IMR-90 (cell line): ENCODE data around the gene NUP205. TPM values are rescaled to one million over a fixed set of nuclear protein-coding genes. Genes with fewer than 3 reads are reported as not detected.

Experiments
- ATAC-seq: fragments of 200-7000 bp; cut with Tn5 transposase; 2 replicates; pipeline ENCODE4 v1.9.1; 2020; ENCODE audit warnings: low read depth, mild to moderate bottlenecking, moderate library complexity
- BruUV-seq: library from RNA; stranded (reverse); fragments of 400-500 nt; replicated peaks from 2 replicates; lab custom pipeline; 2021; lab: Mats Ljungman, UMichigan
- CTCF ChIA-PET: fragments of 300-600 bp; formaldehyde crosslinking; extraction: SDS; loops from one replicate; lab custom pipeline; 2021; ENCODE audit warnings: antibody characterized with exemption; lab: Yijun Ruan, JAX
- POLR2A ChIA-PET: fragments of 300-600 bp; sonication (Branson Sonifier 250); formaldehyde crosslinking; loops from one replicate; lab custom pipeline; 2022; ENCODE audit warnings: antibody characterized with exemption; ENCODE audit not compliant: unreplicated experiment; lab: Charles Lee
- DNase-seq: peaks from one replicate; pipeline ENCODE4 v3.0.0; 2013
- H2AFZ ChIP-seq: replicated peaks from 2 replicates; pipeline ENCODE3; 2013; ENCODE audit warnings: low read length, mild to moderate bottlenecking; ENCODE audit not compliant: poor library complexity
- H2AK5ac ChIP-seq: 2 replicates; pipeline ENCODE4 v1.6.1; 2013; ENCODE audit warnings: low read depth, low read length, inconsistent platforms
- H2AK9ac ChIP-seq: replicated peaks from 2 replicates; pipeline ENCODE3; 2013; ENCODE audit warnings: mild to moderate bottlenecking, low read depth, low read length, moderate library complexity; ENCODE audit not compliant: poor library complexity
- H2BK120ac ChIP-seq: 2 replicates; pipeline ENCODE4 v1.6.1; 2013; ENCODE audit warnings: low read depth, low read length, inconsistent platforms
- H2BK15ac ChIP-seq: 3 replicates; pipeline ENCODE4 v1.6.1; 2013; ENCODE audit warnings: low read depth, low read length, inconsistent platforms
- H2BK20ac ChIP-seq: 2 replicates; pipeline ENCODE4 v1.6.1; 2013; ENCODE audit warnings: low read depth, mild to moderate bottlenecking, inconsistent platforms, low read length, moderate library complexity
- H2BK5ac ChIP-seq: 2 replicates; pipeline ENCODE4 v1.6.1; 2013; ENCODE audit warnings: mild to moderate bottlenecking, low read depth, low read length, inconsistent platforms; ENCODE audit not compliant: poor library complexity, severe bottlenecking
- H3K14ac ChIP-seq: replicated peaks from 2 replicates; pipeline ENCODE4 v1.6.1; 2013; ENCODE audit warnings: low read depth, low read length, inconsistent platforms
- H3K18ac ChIP-seq: 2 replicates; pipeline ENCODE4 v1.6.1; 2013; ENCODE audit warnings: low read depth, low read length, control low read depth
- H3K23ac ChIP-seq: 2 replicates; pipeline ENCODE4 v1.6.1; 2013; ENCODE audit warnings: low read depth, low read length, inconsistent platforms
- H3K27ac ChIP-seq: 2 replicates; pipeline ENCODE4 v1.5.1; 2013; ENCODE audit warnings: mild to moderate bottlenecking, control low read depth, low read length; ENCODE audit not compliant: insufficient read depth
- H3K27me3 ChIP-seq: 2 replicates; pipeline ENCODE4 v1.6.1; 2013; ENCODE audit warnings: low read length; ENCODE audit not compliant: control insufficient read depth, insufficient read depth
- H3K36me3 ChIP-seq: 2 replicates; pipeline ENCODE4 v1.6.1; 2013; ENCODE audit warnings: low read length, mixed read lengths; ENCODE audit not compliant: control insufficient read depth, insufficient read depth
- H3K4ac ChIP-seq: 2 replicates; pipeline ENCODE4 v1.6.1; 2013; ENCODE audit warnings: low read depth, low read length, inconsistent platforms
- H3K4me1 ChIP-seq: 2 replicates; pipeline ENCODE4 v1.6.1; 2013; ENCODE audit warnings: low read length, mixed read lengths; ENCODE audit not compliant: control insufficient read depth, insufficient read depth
- H3K4me2 ChIP-seq: 2 replicates; pipeline ENCODE4 v1.6.1; 2013; ENCODE audit warnings: low read depth, mild to moderate bottlenecking, control low read depth, low read length, moderate library complexity
- H3K4me3 ChIP-seq: 2 replicates; pipeline ENCODE4 v1.5.1; 2013; ENCODE audit warnings: low read depth, mild to moderate bottlenecking, control low read depth, low read length, moderate library complexity; ENCODE audit not compliant: insufficient read depth
- H3K56ac ChIP-seq: 2 replicates; pipeline ENCODE4 v1.6.1; 2013; ENCODE audit warnings: low read length, inconsistent platforms; ENCODE audit not compliant: insufficient read depth; ENCODE audit errors: extremely low read depth
- H3K79me1 ChIP-seq, 2 experiments: 2 replicates each; pipeline ENCODE4 v1.6.1; 2013; ENCODE audit warnings: low read length in 2 of 2, inconsistent platforms in 1 of 2, low read depth in 1 of 2
- H3K9ac ChIP-seq: 2 replicates; pipeline ENCODE4 v1.6.1; 2013; ENCODE audit warnings: low read depth, low read length, control low read depth
- H3K9me1 ChIP-seq: 2 replicates; pipeline ENCODE4 v1.6.1; 2013; ENCODE audit warnings: low read length, inconsistent platforms; ENCODE audit not compliant: insufficient read depth
- H3K9me3 ChIP-seq: 2 replicates; pipeline ENCODE4 v1.6.1; 2013; ENCODE audit warnings: low read length; ENCODE audit not compliant: control insufficient read depth, insufficient read depth
- H4K20me1 ChIP-seq: 2 replicates; pipeline ENCODE4 v1.6.1; 2013; ENCODE audit warnings: low read length, inconsistent platforms; ENCODE audit not compliant: insufficient read depth
- H4K5ac ChIP-seq: 2 replicates; pipeline ENCODE4 v1.6.1; 2013; ENCODE audit warnings: mild to moderate bottlenecking, low read depth, low read length, control low read depth
- H4K8ac ChIP-seq, 2 experiments: 2 replicates each; pipeline ENCODE4 v1.6.1; 2013; ENCODE audit warnings: low read depth in 2 of 2, low read length in 2 of 2, control low read depth in 1 of 2, inconsistent platforms in 1 of 2
- H4K91ac ChIP-seq: 2 replicates; pipeline ENCODE4 v1.6.1; 2013; ENCODE audit warnings: low read depth, low read length, inconsistent platforms; ENCODE audit not compliant: insufficient read depth
- CEBPB ChIP-seq: IDR thresholded peaks from 2 replicates; pipeline ENCODE4 v1.6.1; 2012; ENCODE audit warnings: low read depth, low read length, improper control_type of control experiment
- CHD1 ChIP-seq: IDR thresholded peaks from 2 replicates; pipeline ENCODE4 v1.6.1; 2012; ENCODE audit warnings: low read depth, low read length, improper control_type of control experiment
- FOS ChIP-seq: fragments of 150-350 bp; IDR thresholded peaks from 2 replicates; pipeline ENCODE4 v1.6.1; 2016; ENCODE audit warnings: low read depth, low read length
- MAFK ChIP-seq: IDR thresholded peaks from 2 replicates; pipeline ENCODE4 v1.6.1; 2012; ENCODE audit warnings: low read depth, low read length, improper control_type of control experiment
- MAZ ChIP-seq: IDR thresholded peaks from 2 replicates; pipeline ENCODE4 v1.6.1; 2012; ENCODE audit warnings: low read depth, mild to moderate bottlenecking, low read length, improper control_type of control experiment, moderate library complexity, borderline replicate concordance
- MXI1 ChIP-seq: IDR thresholded peaks from 2 replicates; pipeline ENCODE4 v1.6.1; 2012; ENCODE audit warnings: low read depth, mild to moderate bottlenecking, low read length, moderate library complexity, borderline replicate concordance
- NFE2L2 ChIP-seq: fragments of 150-350 bp; IDR thresholded peaks from 2 replicates; pipeline ENCODE4 v1.6.1; 2016; ENCODE audit warnings: low read depth, mild to moderate bottlenecking, low read length
- POLR2A ChIP-seq: IDR thresholded peaks from 2 replicates; pipeline ENCODE4 v1.6.1; 2012; ENCODE audit warnings: mild to moderate bottlenecking, low read depth, low read length
- RCOR1 ChIP-seq: IDR thresholded peaks from 2 replicates; pipeline ENCODE4 v1.6.1; 2012; ENCODE audit warnings: mild to moderate bottlenecking, low read length, improper control_type of control experiment; ENCODE audit not compliant: insufficient replicate concordance
- RFX5 ChIP-seq: IDR thresholded peaks from 2 replicates; pipeline ENCODE4 v1.8.0; 2012; ENCODE audit warnings: low read depth, mild to moderate bottlenecking, low read length, moderate library complexity
- SMC3 ChIP-seq: fragments of 150-350 bp; IDR thresholded peaks from 2 replicates; pipeline ENCODE4 v1.6.1; 2016; ENCODE audit warnings: low read depth, mild to moderate bottlenecking, antibody characterized with exemption, low read length, moderate library complexity
- WGBS, 2 experiments: methylation state at CpG; one replicate each; pipeline versions ENCODE4 v1.1.5 to v1.1.7; 2013; ENCODE audit warnings: missing lambda C conversion rate in 2 of 2; ENCODE audit not compliant: insufficient read length in 1 of 2; ENCODE audit errors: extremely low coverage in 2 of 2; 5-methylcytosine and 5-hydroxymethylcytosine counted together
- dilution Hi-C: fragments of 300-500 bp; cut with HindIII; formaldehyde crosslinking; loops from one replicate; pipeline ENCODE4 v1.14.3; 2018; ENCODE audit warnings: low sequenced_read_pairs; ENCODE audit not compliant: unreplicated experiment
- in situ Hi-C: fragments of 300-500 bp; cut with MboI; formaldehyde crosslinking; loops from 3 replicates; pipeline ENCODE4 v1.14.3; 2019; ENCODE audit warnings: low sequenced_read_pairs, inconsistent platforms, mixed read lengths
- intact Hi-C: fragments of 100-400 bp; cut with micrococcal nuclease; formaldehyde crosslinking; loops from 2 replicates; pipeline ENCODE4 v1.10.0; 2022
- polyA plus RNA-seq, 3 experiments: library from polyadenylated mRNA; depleted of rRNA; stranded (reverse); fragments of >200 nt; gene quantifications; 2 replicates each; pipeline ENCODE4 v1.2.3, GENCODE V29; 2012; ENCODE audit warnings: low replicate concordance in 1 of 3
- total RNA-seq: library from RNA; depleted of rRNA; stranded (reverse); fragments of >200 nt; gene quantifications from 2 replicates; pipeline ENCODE4 v1.2.3, GENCODE V29; 2012
- TF ChIP-seq, protein P1 (sequence below): conservative IDR thresholded peaks from 2 replicates; pipeline ENCODE4 v1.5.1; 2012; ENCODE audit warnings: mild to moderate bottlenecking, low read depth, low read length, improper control_type of control experiment

NUP205 gene
- total and polyA plus RNA-seq, 2 of the 4 experiments (the other 2 are of a cell fraction) = 29.5 to 84.6 TPM

DNA sequence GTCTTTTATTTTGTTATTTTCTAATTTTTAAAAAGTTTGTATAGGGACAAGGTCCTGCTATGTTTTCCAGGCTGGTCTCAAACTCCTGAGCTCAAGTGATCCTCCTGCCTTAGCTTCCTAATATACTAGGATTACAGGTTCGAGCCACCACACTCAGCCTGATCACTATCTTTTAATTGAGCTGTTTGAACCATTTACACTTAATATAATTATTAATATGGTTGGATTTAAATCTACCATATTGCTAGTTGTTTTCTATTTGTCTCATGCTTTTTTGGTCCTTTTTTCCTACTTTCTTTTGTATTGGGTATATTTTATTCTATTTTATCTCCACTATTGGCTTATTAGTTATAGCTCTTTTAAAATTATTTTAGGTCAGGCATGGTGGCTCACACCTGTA lies 34.6 kb upstream of the NUP205 start:
- H3K4me2 ChIP-seq = no peak overlapping the region
- ATAC-seq (no peak), DNase-seq (no peak)
- no peak overlapping the region for H3K56ac ChIP-seq
- no peaks in the 10 kb centered on the region for H3K9me3 ChIP-seq
- no peaks in the 10 kb centered on the region for H3K4me1 ChIP-seq
- H3K9me1 ChIP-seq = no peaks in the 10 kb centered on the region
- no peak overlapping the region for H2BK15ac ChIP-seq
- no peak overlapping the region for H4K91ac ChIP-seq
- H3K23ac ChIP-seq = no peak overlapping the region
- H2BK120ac ChIP-seq = no peak overlapping the region
- H3K4ac ChIP-seq = no peak overlapping the region
- TF ChIP-seq FOS = no peak
- TF ChIP-seq MAFK = no peak
- no peak for TF ChIP-seq CEBPB
- no peak for TF ChIP-seq POLR2A
- TF ChIP-seq NFE2L2 = no peak
- no peak for TF ChIP-seq MAZ
- TF ChIP-seq, protein P1, sequence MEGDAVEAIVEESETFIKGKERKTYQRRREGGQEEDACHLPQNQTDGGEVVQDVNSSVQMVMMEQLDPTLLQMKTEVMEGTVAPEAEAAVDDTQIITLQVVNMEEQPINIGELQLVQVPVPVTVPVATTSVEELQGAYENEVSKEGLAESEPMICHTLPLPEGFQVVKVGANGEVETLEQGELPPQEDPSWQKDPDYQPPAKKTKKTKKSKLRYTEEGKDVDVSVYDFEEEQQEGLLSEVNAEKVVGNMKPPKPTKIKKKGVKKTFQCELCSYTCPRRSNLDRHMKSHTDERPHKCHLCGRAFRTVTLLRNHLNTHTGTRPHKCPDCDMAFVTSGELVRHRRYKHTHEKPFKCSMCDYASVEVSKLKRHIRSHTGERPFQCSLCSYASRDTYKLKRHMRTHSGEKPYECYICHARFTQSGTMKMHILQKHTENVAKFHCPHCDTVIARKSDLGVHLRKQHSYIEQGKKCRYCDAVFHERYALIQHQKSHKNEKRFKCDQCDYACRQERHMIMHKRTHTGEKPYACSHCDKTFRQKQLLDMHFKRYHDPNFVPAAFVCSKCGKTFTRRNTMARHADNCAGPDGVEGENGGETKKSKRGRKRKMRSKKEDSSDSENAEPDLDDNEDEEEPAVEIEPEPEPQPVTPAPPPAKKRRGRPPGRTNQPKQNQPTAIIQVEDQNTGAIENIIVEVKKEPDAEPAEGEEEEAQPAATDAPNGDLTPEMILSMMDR = no peak
- TF ChIP-seq RCOR1 = no peak
- no peak for TF ChIP-seq SMC3
- no peak for TF ChIP-seq CHD1
- TF ChIP-seq RFX5 = no peak
- no peak for TF ChIP-seq MXI1
- no peaks in the 10 kb centered on the region for H3K36me3 ChIP-seq
- no peaks in the 10 kb centered on the region for H3K79me1 ChIP-seq
- BruUV-seq = no TSS peak
- H3K9ac ChIP-seq = no peak overlapping the region
- H3K18ac ChIP-seq = no peak overlapping the region
- no peak overlapping the region for H4K8ac ChIP-seq
- intact Hi-C loops (no loop called here), dilution Hi-C loops (no loop called here), in situ Hi-C loops (no loop called here)
- no peak overlapping the region for H2AFZ ChIP-seq
- H3K27me3 ChIP-seq = peaks cover 5% of the 10 kb centered on the region
- H3K27ac ChIP-seq = no peak overlapping the region
- ChIA-PET POLR2A (no interaction called here), CTCF (no interaction called here)
- no CpG with 5 or more reads among the region's 1 CpG for WGBS, 2 experiments
- H4K5ac ChIP-seq = no peak overlapping the region
- no peak overlapping the region for H2AK5ac ChIP-seq
- H3K4me3 ChIP-seq = no peak overlapping the region
- no peaks in the 10 kb centered on the region for H4K20me1 ChIP-seq
- H2BK5ac ChIP-seq = no peak overlapping the region
- H2AK9ac ChIP-seq = no peak overlapping the region
- no peak overlapping the region for H3K14ac ChIP-seq
- no peak overlapping the region for H2BK20ac ChIP-seq
